Epithelial cell of prostate (primary cell): ENCODE measurements around the gene NADK2.
"Not testable (repeated sequence)": the region's sequence is repeated elsewhere in the genome, so short reads cannot be mapped to it uniquely, and the experiment has no call there.

Source experiments
- DNase-seq: peaks from one replicate; pipeline ENCODE4 v3.0.0-alpha.2; 2011; ENCODE audit warnings: low read depth, low spot score
- H3K27ac ChIP-seq: fragments of 450-650 bp; 2 replicates; pipeline ENCODE4 v1.5.1; 2017; ENCODE audit warnings: mild to moderate bottlenecking

Gene NADK2

GRCh38 chr5:36214436-36214835, 27.3 kb downstream of the NADK2 start:
- DNase-seq, result no peak
- no peak overlapping the region for H3K27ac ChIP-seq

- DNase-seq, result no peak
- no peak overlapping the region for H3K27ac ChIP-seq
Observed at GRCh38 chr5:36209664-36210063, 32.1 kb downstream of the NADK2 start.

GRCh38 chr5:36208786-36209185, 32.9 kb downstream of the NADK2 start:
- no peak overlapping the region for H3K27ac ChIP-seq
- no peak for DNase-seq

GRCh38 chr5:36206913-36207312, 34.8 kb downstream of the NADK2 start:
- H3K27ac ChIP-seq, result no peak overlapping the region
- DNase-seq, result no peak

GRCh38 chr5:36205329-36205728, 36.4 kb downstream of the NADK2 start:
- DNase-seq, result no peak

GRCh38 chr5:36202521-36202961, 39.2 kb downstream of the NADK2 start:
- DNase-seq, result no peak
- H3K27ac ChIP-seq, result no peak overlapping the region

More at GRCh38 chr5:36205329-36205728, 36.4 kb downstream of the NADK2 start:
- H3K27ac ChIP-seq, result no peak overlapping the region

GRCh38 chr5:36200513-36200912, 41.2 kb downstream of the NADK2 start:
- peak; percentile 51 for DNase-seq
- H3K27ac ChIP-seq, result no peak overlapping the region

- H3K27ac ChIP-seq, result no peak overlapping the region
- no peak for DNase-seq
Observed at GRCh38 chr5:36199620-36200019, 42.1 kb downstream of the NADK2 start.

GRCh38 chr5:36198783-36199182, 42.9 kb downstream of the NADK2 start:
- not testable (repeated sequence) for H3K27ac ChIP-seq, DNase-seq

- no peak for DNase-seq
- H3K27ac ChIP-seq, result no peak overlapping the region
Observed at GRCh38 chr5:36198281-36198680, 43.4 kb downstream of the NADK2 start.

GRCh38 chr5:36193746-36194145, 48.0 kb downstream of the NADK2 start:
- no peak for DNase-seq
- no peak overlapping the region for H3K27ac ChIP-seq

- not testable (repeated sequence) for DNase-seq, H3K27ac ChIP-seq
Observed at GRCh38 chr5:36184408-36184807, 57.3 kb downstream of the NADK2 start.

GRCh38 chr5:36181774-36182173, 60.0 kb downstream of the NADK2 start:
- DNase-seq, result no peak
- H3K27ac ChIP-seq, result no peak overlapping the region

- H3K27ac ChIP-seq, result no peak overlapping the region
Observed at GRCh38 chr5:36180556-36181350, 61.0 kb downstream of the NADK2 start.

GRCh38 chr5:36179950-36180349, 61.8 kb downstream of the NADK2 start:
- H3K27ac ChIP-seq, result no peak overlapping the region
- no peak for DNase-seq

More at GRCh38 chr5:36180556-36181350, 61.0 kb downstream of the NADK2 start:
- no peak for DNase-seq

- no peak for DNase-seq
- H3K27ac ChIP-seq, result no peak overlapping the region
Observed at GRCh38 chr5:36178524-36178890, 63.2 kb downstream of the NADK2 start.

- H3K27ac ChIP-seq, result no peak overlapping the region
- DNase-seq, result no peak
Observed at GRCh38 chr5:36177715-36178523, 63.8 kb downstream of the NADK2 start.

GRCh38 chr5:36177154-36177553, 64.6 kb downstream of the NADK2 start:
- DNase-seq, result no peak
- H3K27ac ChIP-seq, result no peak overlapping the region

- DNase-seq, result no peak
- H3K27ac ChIP-seq, result no peak overlapping the region
Observed at GRCh38 chr5:36175043-36175442, 66.7 kb downstream of the NADK2 start.

GRCh38 chr5:36174119-36174518, 67.6 kb downstream of the NADK2 start:
- H3K27ac ChIP-seq, result no peak overlapping the region
- no peak for DNase-seq

- no peak for DNase-seq
Observed at GRCh38 chr5:36173426-36173825, 68.3 kb downstream of the NADK2 start.

More at GRCh38 chr5:36173426-36173825, 68.3 kb downstream of the NADK2 start:
- no peak overlapping the region for H3K27ac ChIP-seq
